ENCODE results near the gene ZDHHC3.

Gene ZDHHC3

DNA sequence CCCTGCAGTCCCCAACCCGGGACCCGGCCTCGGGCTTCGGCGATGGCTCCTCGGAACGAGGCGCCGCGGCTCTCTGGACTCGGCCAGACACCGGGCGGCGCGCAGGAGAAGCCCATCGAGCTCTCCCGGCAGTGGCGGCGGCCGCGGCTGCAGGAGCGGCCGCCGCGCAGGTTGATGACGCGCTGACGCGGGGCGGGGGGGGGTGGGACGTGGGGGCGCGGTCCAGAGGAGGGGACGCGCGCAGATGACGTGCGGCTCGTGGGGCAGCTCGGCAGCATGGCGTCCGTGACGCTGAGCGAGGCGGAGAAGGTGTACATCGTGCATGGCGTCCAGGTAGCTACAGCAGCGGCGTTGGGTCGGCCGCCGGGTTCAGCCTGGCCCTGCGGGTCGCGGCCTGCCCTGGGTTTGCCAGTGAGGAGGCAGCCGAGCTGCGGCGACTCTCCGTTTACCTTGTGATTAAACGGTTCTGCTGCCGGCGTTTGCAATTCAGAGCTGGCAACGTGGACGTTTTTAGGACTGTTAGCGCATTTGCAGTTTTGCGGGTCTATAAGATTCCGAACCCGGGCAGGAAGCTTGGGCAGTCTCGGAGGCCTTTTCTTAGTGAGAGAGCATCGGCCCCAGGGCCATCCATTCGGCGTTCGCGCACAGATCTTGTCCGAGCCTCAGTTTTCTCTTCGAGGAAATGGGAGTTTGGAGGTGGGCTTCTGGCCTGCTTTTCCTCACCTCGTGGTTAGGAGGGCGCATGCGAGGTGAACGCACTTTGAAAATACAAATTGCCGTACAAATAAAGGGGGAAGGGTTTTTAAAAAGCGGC is at the start of gene ZDHHC3, which contains the start of gene EXOSC7:
TSS of gene ZDHHC3 (minus strand) at position 173 of the 814 bp plus-strand sequence. CDS start 16,738 bp downstream, outside the sequence.
TSS of gene EXOSC7 (plus strand) at position 243 of the 814 bp plus-strand sequence. CDS start at position 277, 34 bp downstream.
- DNase-seq (ENCODE audit: low spot score): peak; percentile 71

DNA sequence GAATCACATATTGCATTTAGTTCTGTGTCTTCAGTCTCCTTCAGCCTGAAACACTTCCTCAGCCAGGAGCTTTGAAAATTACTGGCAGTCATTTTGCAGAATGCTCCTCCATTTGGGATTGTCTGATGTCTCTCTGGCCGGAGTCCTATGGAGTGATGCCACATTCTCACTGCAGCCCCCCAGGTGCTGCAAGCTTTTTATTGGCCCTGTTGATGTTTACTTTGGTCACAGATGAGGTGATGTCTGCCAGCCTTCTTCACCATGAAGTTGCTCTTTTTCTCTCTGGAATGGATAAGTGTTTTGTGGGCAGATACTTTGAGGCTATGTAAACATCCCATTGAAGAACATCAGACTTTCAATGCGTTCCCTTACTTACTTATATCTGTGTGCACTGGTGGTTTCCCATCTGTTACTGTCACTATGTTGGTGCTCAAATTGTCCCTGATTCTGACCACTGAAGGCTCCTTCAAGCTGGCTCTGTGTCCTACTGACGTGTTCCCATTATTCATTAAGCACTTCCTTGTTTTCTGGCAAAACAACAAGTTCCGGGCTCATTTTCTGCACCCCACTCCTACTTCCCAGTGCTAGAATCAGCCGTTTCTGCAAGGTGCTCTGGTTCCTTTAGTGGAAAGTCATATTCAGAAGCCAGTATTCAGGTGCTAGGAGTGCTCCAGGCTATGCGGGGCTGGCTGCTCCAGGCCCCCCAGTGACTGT is 48.7 kb upstream of the ZDHHC3 start:
- DNase-seq (ENCODE audit: low spot score): no peak

DNA sequence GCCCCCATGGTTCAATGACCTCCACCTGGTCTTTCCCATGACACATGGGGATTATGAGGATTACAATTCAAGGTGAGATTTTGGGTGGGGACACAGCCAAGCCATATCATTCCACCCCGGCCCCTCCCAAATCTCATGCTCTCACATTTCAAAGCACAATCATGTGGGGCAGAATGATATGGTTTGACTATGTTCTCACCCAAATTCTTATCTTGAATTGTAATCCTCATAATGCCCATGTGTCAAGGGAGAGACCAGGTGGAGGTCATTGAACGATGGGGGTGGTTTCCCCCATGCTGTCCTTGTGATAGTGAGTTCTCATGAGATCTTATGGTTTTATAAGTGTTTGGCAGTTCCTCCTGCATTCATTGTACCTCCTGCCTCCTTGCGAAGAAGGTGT is 47.7 kb upstream of the ZDHHC3 start:
- DNase-seq (ENCODE audit: low spot score): no peak

GRCh38 chr3:45021524-45022297 is 45.7 kb upstream of the ZDHHC3 start:
- DNase-seq (ENCODE audit: low spot score): no peak

DNA sequence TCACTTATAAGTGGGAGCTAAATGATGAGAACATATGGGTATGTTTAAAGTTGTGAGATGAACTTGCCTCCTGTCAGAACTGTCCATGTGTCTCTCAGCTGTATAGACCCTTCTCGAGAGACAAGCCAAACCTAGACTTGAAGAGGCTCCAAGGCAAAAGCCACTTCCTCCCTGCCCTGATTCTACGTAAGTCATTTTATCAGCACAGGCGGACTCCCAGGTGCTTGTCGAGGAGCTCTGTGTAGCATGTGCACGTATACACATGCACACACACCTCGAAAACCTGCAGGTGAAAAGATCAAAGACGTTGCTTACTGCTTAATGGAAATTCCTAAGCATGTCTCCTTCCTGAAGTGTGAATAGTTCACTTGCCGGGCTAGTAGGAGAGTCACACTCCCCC is 44.6 kb upstream of the ZDHHC3 start:
- DNase-seq (ENCODE audit: low spot score): no peak

- no peak for DNase-seq (ENCODE audit: low spot score)
Observed at GRCh38 chr3:45017821-45018220, 41.8 kb upstream of the ZDHHC3 start.

- no peak for DNase-seq (ENCODE audit: low spot score)
Observed at GRCh38 chr3:45016916-45017315, 40.9 kb upstream of the ZDHHC3 start.

- DNase-seq (ENCODE audit: low spot score): no peak
Observed at GRCh38 chr3:45012577-45012976, 36.6 kb upstream of the ZDHHC3 start.

- peak; percentile 89 for DNase-seq (ENCODE audit: low spot score)
Observed at GRCh38 chr3:45011756-45012508, 36.0 kb upstream of the ZDHHC3 start.

GRCh38 chr3:45010811-45011333 is 34.9 kb upstream of the ZDHHC3 start:
- no peak for DNase-seq (ENCODE audit: low spot score)

DNA sequence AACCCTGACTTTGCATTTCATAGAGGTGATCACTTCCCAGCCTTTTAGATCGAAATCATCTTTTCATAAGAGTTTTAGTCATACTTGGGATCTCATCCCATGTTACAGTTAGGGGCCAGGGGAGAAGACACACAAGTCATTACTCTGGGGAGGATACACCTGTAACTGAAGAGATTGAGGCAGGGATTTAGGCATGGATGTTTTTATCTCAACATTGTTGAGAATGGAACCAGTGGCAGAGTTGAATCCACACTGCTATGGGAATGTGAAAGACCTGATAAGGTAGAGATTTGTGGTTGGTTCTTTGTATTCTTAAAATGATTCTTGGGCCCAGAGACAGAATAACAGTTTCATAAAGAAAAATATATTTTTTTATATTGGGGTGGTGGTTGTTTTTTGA is 33.9 kb upstream of the ZDHHC3 start:
- no peak for DNase-seq (ENCODE audit: low spot score)

GRCh38 chr3:45008117-45008516 is 32.1 kb upstream of the ZDHHC3 start:
- DNase-seq (ENCODE audit: low spot score): no peak

GRCh38 chr3:45007091-45007490 is 31.1 kb upstream of the ZDHHC3 start:
- DNase-seq (ENCODE audit: low spot score): no peak

GRCh38 chr3:45003859-45004258 is 27.9 kb upstream of the ZDHHC3 start:
- DNase-seq (ENCODE audit: low spot score): no peak

- no peak for DNase-seq (ENCODE audit: low spot score)
Observed at GRCh38 chr3:45003406-45003805, 27.4 kb upstream of the ZDHHC3 start.

DNA sequence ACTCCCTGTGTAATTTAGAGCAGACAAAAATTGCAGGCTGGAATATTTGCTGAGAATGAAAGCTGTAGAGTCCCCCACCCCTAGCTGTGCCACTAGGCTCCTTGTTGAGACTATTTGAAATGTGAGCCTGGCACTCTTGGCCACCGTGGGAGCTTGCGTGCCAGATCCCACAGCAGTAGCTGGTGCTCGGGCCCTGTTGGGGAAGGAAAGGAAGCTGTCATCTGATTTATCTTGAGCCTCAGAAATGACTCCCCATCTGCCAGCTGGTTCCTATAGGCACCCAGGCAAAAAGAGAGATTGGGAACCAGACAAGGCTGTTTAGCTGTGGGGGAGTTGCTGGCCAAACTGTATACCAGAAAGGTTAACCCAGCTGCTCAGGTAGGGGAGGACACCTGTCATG is 26.7 kb upstream of the ZDHHC3 start:
- DNase-seq (ENCODE audit: low spot score): no peak

DNA sequence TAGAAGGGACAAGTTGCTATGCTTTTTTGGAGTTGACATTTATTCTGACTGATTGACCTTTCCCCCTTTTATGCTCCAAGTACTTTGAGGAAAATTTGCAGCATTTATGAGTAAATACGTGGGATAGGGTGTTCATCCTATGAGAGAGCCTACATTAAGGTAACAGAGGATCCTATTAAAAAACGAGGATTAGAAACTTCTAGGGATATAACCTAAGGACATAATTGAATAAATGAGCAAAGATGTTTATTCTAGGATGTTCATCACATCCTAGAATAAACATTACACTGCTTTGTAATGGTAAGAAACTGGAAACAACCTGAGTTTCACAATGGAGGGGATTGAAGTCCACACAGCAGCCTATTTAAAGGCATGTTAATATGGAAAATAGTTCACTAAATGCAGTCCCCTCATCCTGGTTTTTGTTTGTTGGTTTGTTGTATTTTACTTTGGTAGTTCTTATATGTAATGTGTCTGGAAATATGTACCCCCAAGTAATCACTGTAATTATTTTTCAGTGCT is 26.2 kb upstream of the ZDHHC3 start:
- DNase-seq (ENCODE audit: low spot score): no peak

DNA sequence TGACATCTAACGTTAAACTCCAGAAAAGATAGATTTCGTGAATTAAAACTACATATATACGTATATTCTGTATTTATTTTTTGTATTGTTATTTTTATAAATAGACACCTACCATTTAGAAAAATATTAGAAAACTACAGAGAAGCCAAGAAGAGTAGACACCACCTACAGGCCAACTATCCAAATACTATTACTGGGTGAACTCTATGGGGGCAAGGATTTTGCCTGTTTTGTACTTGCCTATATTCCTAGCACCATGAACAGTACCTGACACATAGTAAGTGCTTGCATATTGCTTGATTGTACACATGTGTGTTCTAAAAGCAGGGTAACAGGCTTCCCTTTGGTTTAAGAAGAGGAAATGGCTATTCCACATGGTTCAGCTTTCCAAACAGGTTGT is 25.8 kb upstream of the ZDHHC3 start:
- DNase-seq (ENCODE audit: low spot score): no peak

GRCh38 chr3:45000823-45001222 is 24.8 kb upstream of the ZDHHC3 start:
- no peak for DNase-seq (ENCODE audit: low spot score)

DNA sequence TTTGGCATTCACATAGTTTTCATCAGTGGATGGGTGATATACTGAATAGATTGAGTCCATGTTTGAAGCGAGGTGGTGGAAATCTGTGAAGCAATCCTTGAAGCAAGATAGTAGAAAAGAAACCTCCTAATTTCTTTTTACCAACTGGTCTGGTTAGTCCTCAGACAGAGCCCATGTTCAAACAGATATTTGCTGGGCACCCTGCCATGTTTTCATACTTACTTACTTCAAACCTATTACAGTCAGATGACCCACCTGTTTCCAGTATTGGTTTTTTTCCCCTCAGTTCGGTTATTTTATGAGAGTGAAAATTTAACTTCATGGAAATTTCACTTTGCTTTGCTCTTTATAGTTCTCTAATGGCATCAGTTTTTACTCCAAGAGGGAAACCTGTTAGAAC is 23.8 kb upstream of the ZDHHC3 start:
- no peak for DNase-seq (ENCODE audit: low spot score)

GRCh38 chr3:44996556-44996969 is 20.6 kb upstream of the ZDHHC3 start:
- no peak for DNase-seq (ENCODE audit: low spot score)
